Upper lobe of left lung (tissue), 4 donors: Measurements from ENCODE around the gene IQCN.

Experiments used
- CTCF ChIP-seq, 6 experiments: fragments of 450-650 bp in 4 of 6; fragments of 200-600 bp in 2 of 6; sonication (generic) in 2 of 6; IDR thresholded peaks; one replicate each; pipeline ENCODE4 v1.5.1; 2016 to 2019; ENCODE audit warnings: antibody characterized with exemption in 6 of 6
- POLR2A ChIP-seq, 4 donors: fragments of 450-650 bp; IDR thresholded peaks; one replicate each; pipeline ENCODE4 v1.5.1; 2016 to 2017; ENCODE audit warnings: antibody characterized with exemption in 4 of 4, mild to moderate bottlenecking in 2 of 4
- POLR2AphosphoS5 ChIP-seq, 2 donors: sonication (generic); formaldehyde crosslinking; IDR thresholded peaks; one replicate each; pipeline ENCODE4 v1.5.1; 2017; ENCODE audit warnings: antibody characterized with exemption in 2 of 2

- TF ChIP-seq CTCF (IDR thresholded peaks at IDR 0.05), result peak in 5 of 6 experiments; percentile 15 to 72 (median 44)
- peak; percentile 10 to 33 for TF ChIP-seq POLR2AphosphoS5 (IDR thresholded peaks at IDR 0.05)
- TF ChIP-seq POLR2A (IDR thresholded peaks at IDR 0.05), result no peak
Observed at GRCh38 chr19:18208098-18208951, 65.9 kb downstream of the IQCN start.
